Measurements from ENCODE around the gene TBX15.

TBX15 gene

GRCh38 chr1:118890851-118891384 is 97.2 kb downstream of the TBX15 start:
- DNase-seq (ENCODE audit: low spot score) = no peak

- DNase-seq (ENCODE audit: low spot score) = no peak
These were observed 103.2 kb downstream of the TBX15 start for GRCh38 chr1:118884946-118885345.

- no peak for DNase-seq (ENCODE audit: low spot score)
These were observed 106.4 kb downstream of the TBX15 start for GRCh38 chr1:118881751-118882150.

GRCh38 chr1:118878661-118879060 is 109.5 kb downstream of the TBX15 start:
- DNase-seq (ENCODE audit: low spot score) = no peak

GRCh38 chr1:118877668-118878396 is 110.3 kb downstream of the TBX15 start:
- DNase-seq (ENCODE audit: low spot score) = no peak

GRCh38 chr1:118871582-118872171 is 116.5 kb downstream of the TBX15 start:
- DNase-seq (ENCODE audit: low spot score) = no peak

- DNase-seq (ENCODE audit: low spot score) = no peak
These were observed 119.8 kb downstream of the TBX15 start for GRCh38 chr1:118868387-118868786.

- no peak for DNase-seq (ENCODE audit: low spot score)
These were observed 121.8 kb downstream of the TBX15 start for GRCh38 chr1:118866330-118866729.

- DNase-seq (ENCODE audit: low spot score) = no peak
These were observed 124.5 kb downstream of the TBX15 start for GRCh38 chr1:118863688-118864087.

- no peak for DNase-seq (ENCODE audit: low spot score)
These were observed 125.4 kb downstream of the TBX15 start for GRCh38 chr1:118862755-118863154.

GRCh38 chr1:118861216-118861615 is 126.9 kb downstream of the TBX15 start:
- no peak for DNase-seq (ENCODE audit: low spot score)

GRCh38 chr1:118859999-118860398 is 128.1 kb downstream of the TBX15 start:
- no peak for DNase-seq (ENCODE audit: low spot score)

- DNase-seq (ENCODE audit: low spot score) = no peak
These were observed 141.7 kb downstream of the TBX15 start for GRCh38 chr1:118846443-118846842.

GRCh38 chr1:118842452-118843201 is 145.5 kb downstream of the TBX15 start:
- DNase-seq (ENCODE audit: low spot score) = no peak

GRCh38 chr1:118841521-118841920 is 146.6 kb downstream of the TBX15 start:
- no peak for DNase-seq (ENCODE audit: low spot score)

Data from AG20443 (cell line).